Left lung (tissue), 10 donors: Measurements from ENCODE around the gene DNMT3A. TPM values are rescaled to one million over a fixed set of nuclear protein-coding genes. Genes with fewer than 3 reads are reported as not detected.

ENCODE experiments used
- ATAC-seq: fragments of 200-7000 bp; cut with Tn5 transposase; one replicate; pipeline ENCODE4 v1.9.1; 2020; ENCODE audit warnings: moderate library complexity
- DNase-seq, 4 donors: peaks; one replicate each; pipeline ENCODE4 v3.0.0-alpha.2; 2013 to 2020
- H3K27ac ChIP-seq, 2 donors: fragments of 200-600 bp; sonication (generic) in 1 of 2; one replicate each; pipeline versions ENCODE4 v1.5.0 to v1.8.0; 2020 to 2021
- H3K27me3 ChIP-seq, 2 donors: fragments of 200-600 bp; sonication (generic) in 1 of 2; one replicate each; pipeline versions ENCODE4 v1.5.0 to v1.8.0; 2020 to 2021
- H3K36me3 ChIP-seq, 2 donors: fragments of 200-600 bp; sonication (generic) in 1 of 2; one replicate each; pipeline versions ENCODE4 v1.5.0 to v1.8.0; 2020 to 2021
- H3K4me1 ChIP-seq, 2 donors: fragments of 200-600 bp; one replicate each; pipeline ENCODE4 v1.8.0; 2021
- H3K4me3 ChIP-seq, 2 donors: fragments of 200-600 bp; sonication (generic) in 1 of 2; one replicate each; pipeline versions ENCODE4 v1.5.0 to v1.8.0; 2020 to 2021; ENCODE audit warnings: mild to moderate bottlenecking in 1 of 2
- H3K9me3 ChIP-seq, 2 donors: fragments of 200-600 bp; sonication (generic) in 1 of 2; one replicate each; pipeline versions ENCODE4 v1.5.0 to v1.8.0; 2020 to 2021
- intact Hi-C, 2 donors: fragments of 100-400 bp; cut with DNase I; formaldehyde crosslinking; loops; one replicate each; pipeline versions ENCODE4 v1.11.2 to v1.14.2; 2022
- polyA plus RNA-seq, 6 donors: library from polyadenylated mRNA; unstranded; fragments of 120-200 nt; gene quantifications; one replicate each; pipeline ENCODE4 v1.2.1, GENCODE V29; 2013; ENCODE audit not compliant: insufficient read length in 6 of 6
- total RNA-seq, 2 donors: library from RNA; stranded (reverse); fragmentation: NEBNext Ultra II Directional; extraction: Animal tissue kit (Norgen Biotek cat#: 25700); gene quantifications; one replicate each; pipeline ENCODE4 v1.2.1, GENCODE V29; 2021
- TF ChIP-seq, protein P1 (sequence below), 2 donors: fragments of 200-600 bp; sonication (generic) in 1 of 2; IDR thresholded peaks; one replicate each; pipeline versions ENCODE4 v1.5.0 to v1.8.0; 2021; ENCODE audit warnings: antibody characterized with exemption in 2 of 2
- donor health status: DM: no; HTN: yes; CAD: no.
- donor health status: DM: no; HTN: no; CAD: no.

The DNMT3A gene
- total and polyA plus RNA-seq, 8 donors = 37.5 to 123 (median 100) TPM

DNA sequence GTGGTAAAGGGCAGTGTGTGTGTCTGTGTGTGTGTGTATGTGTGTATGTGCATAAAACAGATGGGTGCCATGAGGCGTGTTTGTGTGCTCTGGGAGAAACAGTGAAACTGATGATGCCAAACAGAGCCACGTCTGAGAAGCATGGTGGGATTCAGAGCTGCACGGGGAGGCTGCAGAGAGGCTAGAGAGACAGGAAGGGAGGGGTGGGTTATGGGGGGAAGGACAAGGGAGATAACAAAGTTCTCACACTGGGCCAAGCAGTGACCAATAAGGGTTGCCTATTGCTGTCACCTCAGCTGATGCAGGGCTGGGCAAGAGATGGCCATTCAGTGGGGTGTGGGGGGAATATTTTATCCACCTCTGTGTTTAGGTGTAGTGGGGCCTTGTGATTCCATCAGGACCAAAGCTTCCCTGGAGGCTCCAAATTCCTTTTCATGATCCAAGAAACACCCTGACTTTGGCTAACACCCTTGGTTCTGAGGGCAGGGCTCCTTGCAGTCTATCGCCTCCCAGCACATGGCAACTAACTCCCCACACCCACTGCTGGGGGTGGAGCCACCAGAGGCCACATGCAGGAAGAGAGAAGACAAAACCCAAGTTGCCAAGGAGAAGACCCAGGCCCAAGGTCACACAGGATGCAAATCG is 119.1 kb downstream of the DNMT3A start:
- Histone ChIP-seq H3K9me3 (no peaks in the 10 kb centered on the region), H3K27me3 (no peaks in the 10 kb centered on the region), H3K4me1 (no peaks in the 10 kb centered on the region), H3K4me3 (no peak overlapping the region), H3K27ac (no peak overlapping the region), H3K36me3 (no peaks in the 10 kb centered on the region)
- DNase-seq (no peak), ATAC-seq (no peak)
- TF ChIP-seq, protein P1, sequence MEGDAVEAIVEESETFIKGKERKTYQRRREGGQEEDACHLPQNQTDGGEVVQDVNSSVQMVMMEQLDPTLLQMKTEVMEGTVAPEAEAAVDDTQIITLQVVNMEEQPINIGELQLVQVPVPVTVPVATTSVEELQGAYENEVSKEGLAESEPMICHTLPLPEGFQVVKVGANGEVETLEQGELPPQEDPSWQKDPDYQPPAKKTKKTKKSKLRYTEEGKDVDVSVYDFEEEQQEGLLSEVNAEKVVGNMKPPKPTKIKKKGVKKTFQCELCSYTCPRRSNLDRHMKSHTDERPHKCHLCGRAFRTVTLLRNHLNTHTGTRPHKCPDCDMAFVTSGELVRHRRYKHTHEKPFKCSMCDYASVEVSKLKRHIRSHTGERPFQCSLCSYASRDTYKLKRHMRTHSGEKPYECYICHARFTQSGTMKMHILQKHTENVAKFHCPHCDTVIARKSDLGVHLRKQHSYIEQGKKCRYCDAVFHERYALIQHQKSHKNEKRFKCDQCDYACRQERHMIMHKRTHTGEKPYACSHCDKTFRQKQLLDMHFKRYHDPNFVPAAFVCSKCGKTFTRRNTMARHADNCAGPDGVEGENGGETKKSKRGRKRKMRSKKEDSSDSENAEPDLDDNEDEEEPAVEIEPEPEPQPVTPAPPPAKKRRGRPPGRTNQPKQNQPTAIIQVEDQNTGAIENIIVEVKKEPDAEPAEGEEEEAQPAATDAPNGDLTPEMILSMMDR (IDR thresholded peaks at IDR 0.05) = no peak
- intact Hi-C loops = no loop called here

DNA sequence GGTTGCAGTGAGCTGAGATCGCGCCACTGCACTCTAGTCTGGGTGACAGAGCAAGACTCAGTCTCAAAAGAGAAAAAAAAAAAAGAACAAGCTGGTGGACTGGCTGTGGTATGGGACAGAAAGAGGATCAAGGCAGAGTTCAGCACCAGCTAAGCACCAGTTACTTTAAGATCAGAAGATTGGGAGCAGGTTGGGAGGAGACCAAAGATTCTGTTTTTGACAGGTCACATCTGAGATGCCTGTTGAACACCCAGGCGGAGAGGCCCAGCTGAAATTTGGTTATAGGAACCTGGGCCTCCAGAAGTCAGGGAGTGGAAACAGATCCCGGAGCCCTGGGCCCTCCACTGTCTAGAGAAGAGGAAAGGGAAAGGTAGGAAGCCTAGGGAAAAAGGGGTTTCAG is 120.1 kb downstream of the DNMT3A start:
- ATAC-seq = no peak
- peaks cover 5 to 6% of the 10 kb centered on the region in 2 donors for H3K4me1 ChIP-seq
- intact Hi-C loops = no loop called here
- H3K9me3 ChIP-seq = no peaks in the 10 kb centered on the region
- no peaks in the 10 kb centered on the region for H3K36me3 ChIP-seq
- TF ChIP-seq, protein P1 (IDR thresholded peaks at IDR 0.05) = no peak
- H3K27me3 ChIP-seq = no peaks in the 10 kb centered on the region
- DNase-seq = no peak
- no peak overlapping the region for H3K4me3 ChIP-seq
- no peak overlapping the region for H3K27ac ChIP-seq

DNA sequence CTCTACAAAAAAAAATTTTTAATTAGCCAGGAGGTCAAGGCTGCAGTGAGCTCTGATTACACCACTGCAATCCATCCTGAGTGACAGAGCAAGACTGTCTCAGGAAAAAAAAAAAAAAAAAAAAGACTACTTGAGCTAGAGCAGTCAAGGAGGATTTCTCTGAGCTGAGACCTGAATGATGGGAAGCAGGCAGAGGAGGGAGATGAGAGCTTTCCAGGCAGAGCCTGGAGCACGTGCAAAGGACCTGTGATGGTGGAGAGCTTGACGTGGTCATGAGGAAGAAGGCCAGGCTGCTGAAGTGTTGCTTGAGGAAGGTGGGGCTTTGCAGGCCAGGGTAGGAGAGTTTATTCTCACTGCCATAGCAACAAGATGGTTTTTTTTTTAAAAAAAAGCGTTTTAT is 121.4 kb downstream of the DNMT3A start:
- Histone ChIP-seq H3K4me3 (no peak overlapping the region), H3K9me3 (no peaks in the 10 kb centered on the region), H3K27ac (no peak overlapping the region), H3K4me1 (peaks cover 6 to 11% of the 10 kb centered on the region in 2 donors), H3K27me3 (no peaks in the 10 kb centered on the region), H3K36me3 (no peaks in the 10 kb centered on the region)
- ATAC-seq (no peak), DNase-seq (no peak)
- intact Hi-C loops = no loop called here
- TF ChIP-seq, protein P1 (IDR thresholded peaks at IDR 0.05) = no peak

DNA sequence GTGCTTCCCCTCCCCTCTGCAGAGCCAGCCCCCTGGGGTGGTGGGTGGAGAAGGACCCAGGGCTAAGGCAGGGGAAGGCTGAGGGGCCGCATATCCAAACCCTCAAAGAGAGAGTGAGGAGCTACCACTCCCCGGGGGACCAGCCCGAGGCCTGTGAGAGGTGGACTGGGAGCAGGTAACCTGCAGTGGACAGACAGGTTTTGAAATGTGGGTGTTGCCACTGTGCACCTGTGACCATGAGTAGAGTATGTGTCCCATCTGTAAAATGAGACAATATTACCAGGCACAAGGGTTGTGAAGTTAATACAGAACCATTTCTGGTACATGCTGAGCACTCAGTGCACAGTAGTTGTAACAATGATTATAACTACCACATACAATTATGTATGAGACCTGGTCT is 122.1 kb downstream of the DNMT3A start:
- H3K36me3 ChIP-seq = no peaks in the 10 kb centered on the region

DNA sequence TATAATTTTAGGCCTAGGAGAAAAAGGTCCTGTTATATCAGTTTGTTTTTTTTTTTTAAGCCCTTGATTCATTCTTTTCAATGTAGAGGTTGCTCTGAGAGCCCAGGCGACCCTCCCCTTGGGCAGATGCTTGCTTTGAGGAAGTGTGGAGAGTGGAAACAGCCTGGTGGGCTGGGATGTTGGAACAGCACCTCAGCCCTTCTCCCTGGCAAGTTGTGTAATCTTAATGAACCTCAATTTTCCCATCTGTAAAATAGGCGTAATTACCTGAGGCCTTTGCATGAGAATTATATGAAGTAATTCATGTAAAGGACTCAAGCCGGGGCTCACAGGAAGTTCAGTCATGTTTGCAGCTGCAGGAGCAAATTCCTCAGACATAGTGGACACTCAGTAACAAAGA is 123.6 kb downstream of the DNMT3A start:
- Histone ChIP-seq H3K27ac (no peak overlapping the region), H3K27me3 (no peaks in the 10 kb centered on the region), H3K4me3 (no peak overlapping the region), H3K36me3 (no peaks in the 10 kb centered on the region), H3K9me3 (no peaks in the 10 kb centered on the region), H3K4me1 (peaks cover 6 to 11% of the 10 kb centered on the region in 2 donors)
- DNase-seq = no peak
- ATAC-seq = no peak
- intact Hi-C loops = no loop called here
- TF ChIP-seq, protein P1 (IDR thresholded peaks at IDR 0.05) = no peak

More for the DNA sequence above, 122.1 kb downstream of the DNMT3A start:
- Histone ChIP-seq H3K27me3 (no peaks in the 10 kb centered on the region), H3K27ac (no peak overlapping the region), H3K4me1 (peaks cover 6 to 11% of the 10 kb centered on the region in 2 donors), H3K4me3 (no peak overlapping the region), H3K9me3 (no peaks in the 10 kb centered on the region)
- TF ChIP-seq, protein P1 (IDR thresholded peaks at IDR 0.05) = no peak
- ATAC-seq (no peak), DNase-seq (no peak)
- intact Hi-C loops = no loop called here
